Neural cell (in vitro differentiated cells): Measurements from ENCODE around the gene ULBP2. TPM values are rescaled to one million over a fixed set of nuclear protein-coding genes. Genes with fewer than 3 reads are reported as not detected.

Experiments
- H2AFZ ChIP-seq: fragments of 200-600, 300-800 bp; sonication (generic), shearing (Covaris generic); 2 replicates; pipeline ENCODE4 v1.6.0; 2014; ENCODE audit warnings: low read depth, mild to moderate bottlenecking, antibody characterized with exemption, low read length, moderate library complexity
- H3F3A ChIP-seq: fragments of 200-600 bp; shearing (Covaris generic); 2 replicates; pipeline ENCODE4 v1.6.1; 2016; ENCODE audit warnings: mild to moderate bottlenecking, moderate library complexity, mixed read lengths, antibody characterized with exemption, low read length; ENCODE audit not compliant: insufficient read depth, poor library complexity, severe bottlenecking
- H3K27ac ChIP-seq: fragments of 200-600, 300-800 bp; sonication (generic), shearing (Covaris generic); 2 replicates; pipeline ENCODE4 v1.5.1; 2014; ENCODE audit warnings: mild to moderate bottlenecking, low read length, moderate library complexity
- H3K27me3 ChIP-seq: fragments of 300-800, 200-600 bp; sonication (generic), shearing (Covaris generic); 2 replicates; pipeline ENCODE4 v1.6.0; 2014; ENCODE audit warnings: mild to moderate bottlenecking, low read depth, low read length, moderate library complexity; ENCODE audit not compliant: insufficient read depth
- H3K36me3 ChIP-seq: fragments of 300-800, 200-600 bp; sonication (generic), shearing (Covaris generic); 2 replicates; pipeline ENCODE4 v1.5.1; 2014; ENCODE audit warnings: mild to moderate bottlenecking, antibody characterized with exemption, low read length, moderate library complexity; ENCODE audit not compliant: insufficient read depth
- H3K4me2 ChIP-seq: fragments of 300-800, 200-600 bp; sonication (generic), shearing (Covaris generic); 2 replicates; pipeline ENCODE4 v1.6.0; 2014; ENCODE audit warnings: mild to moderate bottlenecking, low read length
- H3K4me3 ChIP-seq: fragments of 300-800, 200-600 bp; sonication (generic), shearing (Covaris generic); 2 replicates; pipeline ENCODE4 v1.5.1; 2014; ENCODE audit warnings: mild to moderate bottlenecking, low read length, moderate library complexity
- H3K79me2 ChIP-seq: fragments of 200-600 bp; shearing (Covaris generic); replicated peaks from 2 replicates; pipeline ENCODE4 v1.6.0; 2014; ENCODE audit warnings: mild to moderate bottlenecking, low read length, moderate library complexity; ENCODE audit not compliant: insufficient read depth
- H3K9ac ChIP-seq: fragments of 300-800, 200-600 bp; sonication (generic), shearing (Covaris generic); 2 replicates; pipeline ENCODE4 v1.6.1; 2016; ENCODE audit warnings: mild to moderate bottlenecking, low read length, mixed read lengths
- H3K9me2 ChIP-seq: fragments of 200-600 bp; shearing (Covaris generic); 2 replicates; pipeline ENCODE4 v1.6.1; 2016; ENCODE audit warnings: mild to moderate bottlenecking, low read length, mixed read lengths; ENCODE audit not compliant: insufficient read depth
- H3K9me3 ChIP-seq: fragments of 200-600, 300-800 bp; sonication (generic), shearing (Covaris generic); 2 replicates; pipeline ENCODE4 v1.6.1; 2016; ENCODE audit warnings: mild to moderate bottlenecking, mixed run types, low read length, moderate library complexity, mixed read lengths
- H4K20me1 ChIP-seq: fragments of 200-600 bp; shearing (Covaris generic); 2 replicates; pipeline ENCODE4 v1.6.1; 2016; ENCODE audit warnings: mild to moderate bottlenecking, mixed run types; ENCODE audit not compliant: insufficient read depth
- EP300 ChIP-seq: fragments of 450-650 bp; conservative IDR thresholded peaks from 2 replicates; pipeline ENCODE4 v1.6.1; 2014; ENCODE audit warnings: antibody characterized with exemption, mild to moderate bottlenecking, moderate library complexity; ENCODE audit not compliant: poor library complexity, severe bottlenecking
- EZH2 ChIP-seq: fragments of 200-600, 300-800 bp; shearing (Covaris generic), sonication (generic); IDR thresholded peaks from 2 replicates; pipeline ENCODE4 v1.6.1; 2014; ENCODE audit warnings: antibody characterized with exemption, low read length, borderline replicate concordance, mild to moderate bottlenecking; ENCODE audit not compliant: insufficient read depth, poor library complexity, severe bottlenecking
- MXI1 ChIP-seq: fragments of 450-650 bp; conservative IDR thresholded peaks from 2 replicates; pipeline ENCODE4 v1.6.1; 2014; ENCODE audit warnings: antibody characterized with exemption, mild to moderate bottlenecking; ENCODE audit not compliant: poor library complexity, severe bottlenecking
- POLR2AphosphoS5 ChIP-seq: IDR thresholded peaks from 2 replicates; pipeline ENCODE4 v1.6.1; 2012
- RAD21 ChIP-seq: fragments of 450-650 bp; conservative IDR thresholded peaks from 2 replicates; pipeline ENCODE4 v1.6.1; 2014; ENCODE audit warnings: antibody characterized with exemption, mild to moderate bottlenecking, moderate library complexity
- SMC3 ChIP-seq: fragments of 450-650 bp; conservative IDR thresholded peaks from 2 replicates; pipeline ENCODE4 v1.6.1; 2014; ENCODE audit warnings: antibody characterized with exemption, mild to moderate bottlenecking, moderate library complexity; ENCODE audit not compliant: poor library complexity
- TAF1 ChIP-seq: IDR thresholded peaks from 2 replicates; pipeline ENCODE4 v1.6.1; 2012; ENCODE audit warnings: low read depth
- polyA plus RNA-seq: library from polyadenylated mRNA; depleted of rRNA; stranded (reverse); fragments of >200 nt; gene quantifications from 2 replicates; pipeline ENCODE4 v1.2.3, GENCODE V29; 2014
- TF ChIP-seq, protein P1 (sequence below): fragments of 450-650 bp; IDR thresholded peaks from 2 replicates; pipeline ENCODE4 v1.5.1; 2014; ENCODE audit warnings: antibody characterized with exemption, mild to moderate bottlenecking, moderate library complexity; ENCODE audit not compliant: poor library complexity, severe bottlenecking
- TF ChIP-seq, protein P2 (sequence below): IDR thresholded peaks from 2 replicates; pipeline ENCODE4 v1.6.1; 2012; ENCODE audit warnings: borderline replicate concordance

The ULBP2 gene
- polyA plus RNA-seq, 1 donor from 2014 or later = 1.5 TPM

DNA sequence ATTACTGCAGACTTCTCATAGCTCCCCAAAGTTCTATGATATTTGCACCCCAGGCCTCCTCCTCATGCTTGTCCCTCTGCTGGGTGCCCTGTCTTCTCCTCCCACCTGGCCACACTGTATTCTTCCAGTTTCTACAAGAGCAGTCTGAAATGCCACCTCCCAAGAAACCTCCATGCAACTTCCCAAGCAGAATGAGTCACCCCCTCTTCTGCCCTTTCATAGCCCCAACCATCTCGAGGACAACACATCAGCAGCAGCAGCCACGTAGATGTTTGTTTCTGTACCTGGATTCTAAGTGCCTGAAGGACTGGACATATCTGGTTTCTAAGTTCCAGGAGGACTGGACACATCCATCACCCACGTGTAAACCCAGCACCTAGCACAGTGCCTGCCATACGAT lies 6.6 kb upstream of the ULBP2 start:
- TF ChIP-seq TAF1 (no peak), EP300 (no peak), POLR2AphosphoS5 (no peak), EZH2 (no peak), RAD21 (no peak), MXI1 (no peak), SMC3 (no peak)
- TF ChIP-seq, protein P1, sequence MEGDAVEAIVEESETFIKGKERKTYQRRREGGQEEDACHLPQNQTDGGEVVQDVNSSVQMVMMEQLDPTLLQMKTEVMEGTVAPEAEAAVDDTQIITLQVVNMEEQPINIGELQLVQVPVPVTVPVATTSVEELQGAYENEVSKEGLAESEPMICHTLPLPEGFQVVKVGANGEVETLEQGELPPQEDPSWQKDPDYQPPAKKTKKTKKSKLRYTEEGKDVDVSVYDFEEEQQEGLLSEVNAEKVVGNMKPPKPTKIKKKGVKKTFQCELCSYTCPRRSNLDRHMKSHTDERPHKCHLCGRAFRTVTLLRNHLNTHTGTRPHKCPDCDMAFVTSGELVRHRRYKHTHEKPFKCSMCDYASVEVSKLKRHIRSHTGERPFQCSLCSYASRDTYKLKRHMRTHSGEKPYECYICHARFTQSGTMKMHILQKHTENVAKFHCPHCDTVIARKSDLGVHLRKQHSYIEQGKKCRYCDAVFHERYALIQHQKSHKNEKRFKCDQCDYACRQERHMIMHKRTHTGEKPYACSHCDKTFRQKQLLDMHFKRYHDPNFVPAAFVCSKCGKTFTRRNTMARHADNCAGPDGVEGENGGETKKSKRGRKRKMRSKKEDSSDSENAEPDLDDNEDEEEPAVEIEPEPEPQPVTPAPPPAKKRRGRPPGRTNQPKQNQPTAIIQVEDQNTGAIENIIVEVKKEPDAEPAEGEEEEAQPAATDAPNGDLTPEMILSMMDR = no peak
- TF ChIP-seq, protein P2, sequence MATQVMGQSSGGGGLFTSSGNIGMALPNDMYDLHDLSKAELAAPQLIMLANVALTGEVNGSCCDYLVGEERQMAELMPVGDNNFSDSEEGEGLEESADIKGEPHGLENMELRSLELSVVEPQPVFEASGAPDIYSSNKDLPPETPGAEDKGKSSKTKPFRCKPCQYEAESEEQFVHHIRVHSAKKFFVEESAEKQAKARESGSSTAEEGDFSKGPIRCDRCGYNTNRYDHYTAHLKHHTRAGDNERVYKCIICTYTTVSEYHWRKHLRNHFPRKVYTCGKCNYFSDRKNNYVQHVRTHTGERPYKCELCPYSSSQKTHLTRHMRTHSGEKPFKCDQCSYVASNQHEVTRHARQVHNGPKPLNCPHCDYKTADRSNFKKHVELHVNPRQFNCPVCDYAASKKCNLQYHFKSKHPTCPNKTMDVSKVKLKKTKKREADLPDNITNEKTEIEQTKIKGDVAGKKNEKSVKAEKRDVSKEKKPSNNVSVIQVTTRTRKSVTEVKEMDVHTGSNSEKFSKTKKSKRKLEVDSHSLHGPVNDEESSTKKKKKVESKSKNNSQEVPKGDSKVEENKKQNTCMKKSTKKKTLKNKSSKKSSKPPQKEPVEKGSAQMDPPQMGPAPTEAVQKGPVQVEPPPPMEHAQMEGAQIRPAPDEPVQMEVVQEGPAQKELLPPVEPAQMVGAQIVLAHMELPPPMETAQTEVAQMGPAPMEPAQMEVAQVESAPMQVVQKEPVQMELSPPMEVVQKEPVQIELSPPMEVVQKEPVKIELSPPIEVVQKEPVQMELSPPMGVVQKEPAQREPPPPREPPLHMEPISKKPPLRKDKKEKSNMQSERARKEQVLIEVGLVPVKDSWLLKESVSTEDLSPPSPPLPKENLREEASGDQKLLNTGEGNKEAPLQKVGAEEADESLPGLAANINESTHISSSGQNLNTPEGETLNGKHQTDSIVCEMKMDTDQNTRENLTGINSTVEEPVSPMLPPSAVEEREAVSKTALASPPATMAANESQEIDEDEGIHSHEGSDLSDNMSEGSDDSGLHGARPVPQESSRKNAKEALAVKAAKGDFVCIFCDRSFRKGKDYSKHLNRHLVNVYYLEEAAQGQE = no peak
- Histone ChIP-seq H3F3A (no peaks in the 10 kb centered on the region), H3K79me2 (no peaks in the 10 kb centered on the region), H4K20me1 (no peaks in the 10 kb centered on the region), H2AFZ (no peak overlapping the region), H3K9me3 (no peaks in the 10 kb centered on the region), H3K4me2 (no peak overlapping the region), H3K9ac (no peak overlapping the region), H3K27ac (no peak overlapping the region), H3K27me3 (peaks cover 90% of the 10 kb centered on the region), H3K4me3 (no peak overlapping the region), H3K36me3 (no peaks in the 10 kb centered on the region), H3K9me2 (no peaks in the 10 kb centered on the region)

DNA sequence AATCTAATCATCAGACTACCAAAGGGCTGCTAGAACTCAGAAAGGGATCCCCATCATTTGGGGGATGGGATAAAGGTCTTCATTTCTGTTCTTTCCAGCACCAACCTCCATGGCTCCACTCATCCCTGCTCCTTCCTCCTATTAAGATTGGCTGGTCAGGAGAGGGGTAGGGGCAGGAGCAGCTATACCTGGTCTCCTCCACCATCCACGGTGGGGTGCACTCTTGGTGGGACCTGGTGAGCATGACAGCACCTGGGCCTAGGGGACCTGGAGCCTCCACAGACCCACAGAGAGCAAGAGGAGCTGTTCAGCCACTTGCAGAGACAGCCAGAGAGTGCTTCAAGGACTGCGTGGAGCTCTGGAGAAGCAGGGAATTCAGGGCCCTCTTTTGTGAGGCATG lies 6.1 kb upstream of the ULBP2 start:
- Histone ChIP-seq H3K27me3 (peaks cover 90% of the 10 kb centered on the region), H4K20me1 (no peaks in the 10 kb centered on the region), H3K9me3 (no peaks in the 10 kb centered on the region), H3K27ac (no peak overlapping the region), H3K4me2 (no peak overlapping the region), H3K9ac (no peak overlapping the region), H3F3A (no peaks in the 10 kb centered on the region), H3K79me2 (no peaks in the 10 kb centered on the region), H3K36me3 (no peaks in the 10 kb centered on the region), H3K4me3 (no peak overlapping the region), H3K9me2 (no peaks in the 10 kb centered on the region), H2AFZ (no peak overlapping the region)
- TF ChIP-seq TAF1 (no peak), MXI1 (no peak), EZH2 (no peak), RAD21 (no peak), EP300 (no peak), SMC3 (no peak), POLR2AphosphoS5 (no peak)
- TF ChIP-seq, protein P2 = no peak
- TF ChIP-seq, protein P1 = no peak
